A172 (cell line): ENCODE results near the gene HSPA9. TPM values are rescaled to one million over a fixed set of nuclear protein-coding genes. Genes with fewer than 3 reads are reported as not detected.
A peak's percentile ranks its signal among the peaks of the same experiment; 100 is the strongest.

Source experiments
- DNase-seq: peaks from one replicate; pipeline ENCODE4 v3.0.0-alpha.2; 2015; ENCODE audit warnings: low spot score
- total RNA-seq: library from RNA; depleted of rRNA; stranded (reverse); fragments of >200 nt; shearing (Covaris generic); gene quantifications from 2 replicates; pipeline ENCODE4 v1.2.3, GENCODE V29; 2014

Gene HSPA9
- total RNA-seq, 1 experiment from 2014 or later = 605 TPM

GRCh38 chr5:138595180-138595795 is 20.1 kb upstream of the HSPA9 start:
- DNase-seq = no peak

GRCh38 chr5:138594305-138595058 is 19.3 kb upstream of the HSPA9 start:
- no peak for DNase-seq

GRCh38 chr5:138588013-138588788 is 13.0 kb upstream of the HSPA9 start:
- no peak for DNase-seq

- DNase-seq = no peak
These were observed 10.0 kb upstream of the HSPA9 start for GRCh38 chr5:138585157-138585556.

- DNase-seq = no peak
These were observed 8.9 kb upstream of the HSPA9 start for GRCh38 chr5:138583984-138584637.

- no peak for DNase-seq
These were observed 7.8 kb upstream of the HSPA9 start for GRCh38 chr5:138582959-138583358.

GRCh38 chr5:138580777-138581176 is 5.6 kb upstream of the HSPA9 start:
- no peak for DNase-seq

GRCh38 chr5:138580001-138580400 is 4.8 kb upstream of the HSPA9 start:
- DNase-seq = no peak

- DNase-seq = no peak
These were observed 4.3 kb upstream of the HSPA9 start for GRCh38 chr5:138579517-138579863.

- no peak for DNase-seq
These were observed 2.3 kb upstream of the HSPA9 start for GRCh38 chr5:138577452-138577851.

- no peak for DNase-seq
These were observed 432 bp downstream of the HSPA9 start for GRCh38 chr5:138574744-138575193.

- DNase-seq = peak; percentile 22
These were observed 1.1 kb downstream of the HSPA9 start for GRCh38 chr5:138573949-138574670.

GRCh38 chr5:138573223-138573622 is 2.0 kb downstream of the HSPA9 start:
- no peak for DNase-seq

GRCh38 chr5:138570871-138571270 is 4.3 kb downstream of the HSPA9 start:
- DNase-seq = no peak

- no peak for DNase-seq
These were observed 5.4 kb downstream of the HSPA9 start for GRCh38 chr5:138569782-138570181.

GRCh38 chr5:138568061-138568824 is 7.0 kb downstream of the HSPA9 start:
- DNase-seq = peak; percentile 50

- DNase-seq = no peak
These were observed 8.4 kb downstream of the HSPA9 start for GRCh38 chr5:138566792-138567191.

- DNase-seq = no peak
These were observed 9.9 kb downstream of the HSPA9 start for GRCh38 chr5:138565100-138565821.

GRCh38 chr5:138564242-138564641 is 11.0 kb downstream of the HSPA9 start:
- no peak for DNase-seq
